Measurements from ENCODE around the gene CGA.

The CGA gene

GRCh38 chr6:87054143-87054833 lies 40.6 kb downstream of the CGA start:
- Histone ChIP-seq H3K27me3 (ENCODE audit: insufficient read depth, low read length) (no peaks in the 10 kb centered on the region), H3K9me3 (ENCODE audit: insufficient read depth, low read depth, low read length) (no peaks in the 10 kb centered on the region), H3K27ac (ENCODE audit: low read length) (no peak overlapping the region), H3K4me3 (ENCODE audit: low read length) (no peak overlapping the region), H3K36me3 (ENCODE audit: insufficient read depth, low read depth, low read length) (no peaks in the 10 kb centered on the region), H3K4me1 (ENCODE audit: insufficient read depth, low read length) (no peaks in the 10 kb centered on the region; the same call in 1 of the 2 replicates), H3K9ac (ENCODE audit: low read depth, low read length) (no peak overlapping the region)

GRCh38 chr6:87053312-87053711 lies 41.6 kb downstream of the CGA start:
- H3K9ac ChIP-seq (ENCODE audit: low read depth, low read length) = no peak overlapping the region
- no peak overlapping the region for H3K27ac ChIP-seq (ENCODE audit: low read length)
- no peaks in the 10 kb centered on the region for H3K9me3 ChIP-seq (ENCODE audit: insufficient read depth, low read depth, low read length)
- no peaks in the 10 kb centered on the region; the same call in 1 of the 2 replicates for H3K4me1 ChIP-seq (ENCODE audit: insufficient read depth, low read length)
- H3K27me3 ChIP-seq (ENCODE audit: insufficient read depth, low read length) = no peaks in the 10 kb centered on the region
- no peak overlapping the region for H3K4me3 ChIP-seq (ENCODE audit: low read length)
- no peaks in the 10 kb centered on the region for H3K36me3 ChIP-seq (ENCODE audit: insufficient read depth, low read depth, low read length)

- Histone ChIP-seq H3K9me3 (ENCODE audit: insufficient read depth, low read depth, low read length) (no peaks in the 10 kb centered on the region), H3K9ac (ENCODE audit: low read depth, low read length) (no peak overlapping the region), H3K4me1 (ENCODE audit: insufficient read depth, low read length) (no peaks in the 10 kb centered on the region), H3K27me3 (ENCODE audit: insufficient read depth, low read length) (no peaks in the 10 kb centered on the region), H3K27ac (ENCODE audit: low read length) (no peak overlapping the region), H3K4me3 (ENCODE audit: low read length) (no peak overlapping the region), H3K36me3 (ENCODE audit: insufficient read depth, low read depth, low read length) (no peaks in the 10 kb centered on the region)
Observed at GRCh38 chr6:87049779-87050178, 45.1 kb downstream of the CGA start.

- Histone ChIP-seq H3K27me3 (ENCODE audit: insufficient read depth, low read length) (no peaks in the 10 kb centered on the region), H3K4me1 (ENCODE audit: insufficient read depth, low read length) (no peaks in the 10 kb centered on the region), H3K27ac (ENCODE audit: low read length) (no peak overlapping the region), H3K4me3 (ENCODE audit: low read length) (no peak overlapping the region), H3K9me3 (ENCODE audit: insufficient read depth, low read depth, low read length) (no peaks in the 10 kb centered on the region), H3K9ac (ENCODE audit: low read depth, low read length) (no peak overlapping the region), H3K36me3 (ENCODE audit: insufficient read depth, low read depth, low read length) (no peaks in the 10 kb centered on the region)
Observed at GRCh38 chr6:87045521-87046075, 49.3 kb downstream of the CGA start.

GRCh38 chr6:87040729-87041128 lies 54.2 kb downstream of the CGA start:
- H3K27me3 ChIP-seq (ENCODE audit: insufficient read depth, low read length) = no peaks in the 10 kb centered on the region
- no peak overlapping the region for H3K27ac ChIP-seq (ENCODE audit: low read length)
- no peak overlapping the region for H3K4me3 ChIP-seq (ENCODE audit: low read length)
- no peaks in the 10 kb centered on the region for H3K4me1 ChIP-seq (ENCODE audit: insufficient read depth, low read length)
- no peaks in the 10 kb centered on the region for H3K9me3 ChIP-seq (ENCODE audit: insufficient read depth, low read depth, low read length)
- H3K36me3 ChIP-seq (ENCODE audit: insufficient read depth, low read depth, low read length) = no peaks in the 10 kb centered on the region
- H3K9ac ChIP-seq (ENCODE audit: low read depth, low read length) = no peak overlapping the region
